ENCODE results near the gene LECT2. TPM values are rescaled to one million over a fixed set of nuclear protein-coding genes. Genes with fewer than 3 reads are reported as not detected.

The LECT2 gene
- total RNA-seq, 4 donors from 2014 or later = not detected

GRCh38 chr5:135916638-135917263, 38.0 kb downstream of the LECT2 start:
- TF ChIP-seq, protein P1, sequence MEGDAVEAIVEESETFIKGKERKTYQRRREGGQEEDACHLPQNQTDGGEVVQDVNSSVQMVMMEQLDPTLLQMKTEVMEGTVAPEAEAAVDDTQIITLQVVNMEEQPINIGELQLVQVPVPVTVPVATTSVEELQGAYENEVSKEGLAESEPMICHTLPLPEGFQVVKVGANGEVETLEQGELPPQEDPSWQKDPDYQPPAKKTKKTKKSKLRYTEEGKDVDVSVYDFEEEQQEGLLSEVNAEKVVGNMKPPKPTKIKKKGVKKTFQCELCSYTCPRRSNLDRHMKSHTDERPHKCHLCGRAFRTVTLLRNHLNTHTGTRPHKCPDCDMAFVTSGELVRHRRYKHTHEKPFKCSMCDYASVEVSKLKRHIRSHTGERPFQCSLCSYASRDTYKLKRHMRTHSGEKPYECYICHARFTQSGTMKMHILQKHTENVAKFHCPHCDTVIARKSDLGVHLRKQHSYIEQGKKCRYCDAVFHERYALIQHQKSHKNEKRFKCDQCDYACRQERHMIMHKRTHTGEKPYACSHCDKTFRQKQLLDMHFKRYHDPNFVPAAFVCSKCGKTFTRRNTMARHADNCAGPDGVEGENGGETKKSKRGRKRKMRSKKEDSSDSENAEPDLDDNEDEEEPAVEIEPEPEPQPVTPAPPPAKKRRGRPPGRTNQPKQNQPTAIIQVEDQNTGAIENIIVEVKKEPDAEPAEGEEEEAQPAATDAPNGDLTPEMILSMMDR (IDR thresholded peaks at IDR 0.05; ENCODE audit: low read depth) = no peak

- TF ChIP-seq, protein P1 (IDR thresholded peaks at IDR 0.05; ENCODE audit: low read depth) = no peak
Observed at GRCh38 chr5:135915466-135916001, 39.2 kb downstream of the LECT2 start.

DNA sequence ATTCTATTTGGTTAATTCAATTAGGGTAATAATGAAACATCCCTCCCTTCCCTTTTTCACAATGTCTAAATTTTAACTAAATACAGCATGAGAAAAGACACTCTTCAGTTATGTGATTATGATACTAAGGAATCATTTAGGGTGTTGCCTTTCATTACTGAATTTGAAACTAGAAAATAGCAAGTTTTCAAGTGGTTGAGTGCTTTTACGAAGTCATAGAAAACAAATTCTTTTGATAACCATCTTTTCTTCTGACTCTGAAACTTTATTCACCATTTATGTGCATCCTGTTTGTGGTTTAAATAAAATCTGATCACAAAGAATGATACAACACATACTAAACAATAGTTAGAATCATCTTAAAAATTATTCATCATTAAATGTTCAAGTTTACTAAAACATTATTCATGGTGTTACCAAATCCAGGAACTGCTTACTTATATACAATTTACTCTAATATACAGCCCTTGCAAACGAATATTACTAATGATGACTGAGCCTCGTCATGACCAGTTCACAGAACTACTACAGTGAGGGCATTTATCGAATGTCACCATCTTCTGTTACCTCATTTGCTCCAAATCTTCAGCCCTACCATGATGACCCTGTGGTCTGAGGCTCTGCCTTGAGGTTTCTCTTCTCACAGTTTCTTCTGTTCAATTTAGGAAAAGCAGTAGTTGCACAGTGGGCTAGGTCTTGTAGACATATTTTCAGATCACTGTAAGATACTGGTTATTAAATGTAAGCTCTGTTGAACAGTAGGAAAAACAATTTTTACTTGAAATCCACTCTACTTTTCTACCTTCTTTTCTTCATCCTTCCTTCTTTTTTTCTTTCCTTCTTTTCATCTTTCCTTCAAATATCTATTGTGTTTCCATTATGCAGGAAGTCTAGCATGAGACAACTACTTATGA, 40.8 kb downstream of the LECT2 start:
- TF ChIP-seq, protein P1 (IDR thresholded peaks at IDR 0.05; ENCODE audit: low read depth) = no peak

GRCh38 chr5:135905144-135905543, 49.6 kb downstream of the LECT2 start:
- TF ChIP-seq, protein P1 (IDR thresholded peaks at IDR 0.05; ENCODE audit: low read depth) = no peak

- TF ChIP-seq, protein P1 (IDR thresholded peaks at IDR 0.05; ENCODE audit: low read depth) = no peak
Observed at GRCh38 chr5:135901633-135902032, 53.1 kb downstream of the LECT2 start.

DNA sequence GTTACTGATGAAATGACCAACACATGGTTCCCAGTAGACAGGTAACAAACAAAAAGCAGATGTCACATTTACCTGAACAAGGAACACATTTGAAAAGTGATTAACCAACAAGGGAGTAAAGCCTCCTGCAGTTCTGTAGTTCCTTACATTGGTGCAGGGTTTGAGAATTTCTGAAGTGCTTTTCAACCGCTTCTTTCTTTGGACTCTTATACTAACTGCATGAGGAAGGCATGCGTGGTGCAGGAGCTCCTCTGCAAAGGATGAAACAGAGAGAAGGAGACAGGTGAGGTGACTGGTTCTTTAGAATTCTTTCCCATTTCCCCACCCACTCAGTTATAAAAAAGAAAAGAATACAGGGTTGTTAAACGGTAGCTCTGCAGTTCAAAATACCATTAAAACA, 54.5 kb downstream of the LECT2 start:
- TF ChIP-seq, protein P1 (IDR thresholded peaks at IDR 0.05; ENCODE audit: low read depth) = no peak

- TF ChIP-seq, protein P1 (IDR thresholded peaks at IDR 0.05; ENCODE audit: low read depth) = no peak
Observed at GRCh38 chr5:135898651-135899050, 56.1 kb downstream of the LECT2 start.

Data from subcutaneous adipose tissue (tissue), 4 donors.